CD4-positive, alpha-beta T cell treated with Interleukin-10 for 1 hour (primary cell): Measurements from ENCODE around the gene DPH3.

ENCODE experiments used
- DNase-seq: peaks from one replicate; pipeline ENCODE4 v3.0.0-alpha.2; 2020

The DPH3 gene

DNA sequence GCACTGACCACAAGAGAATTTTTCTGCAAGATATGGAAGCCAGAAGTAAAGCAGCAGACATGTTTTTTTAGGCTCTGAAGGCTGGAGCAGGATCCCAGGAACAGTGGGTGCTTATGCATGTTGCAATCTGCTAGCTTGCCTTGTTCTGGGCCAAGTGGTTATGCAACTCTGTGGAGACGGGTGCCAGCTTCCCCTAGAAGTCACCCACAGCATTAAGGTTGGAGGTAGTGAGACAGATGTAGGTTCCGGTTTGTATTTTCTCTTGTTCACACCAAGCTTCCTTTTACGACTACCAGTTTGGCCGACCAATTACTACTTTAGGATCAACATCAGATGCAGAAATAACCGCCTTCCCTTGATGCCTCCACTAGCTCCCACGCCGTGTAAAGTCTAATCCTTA, 11.1 kb downstream of the DPH3 start:
- DNase-seq, result no peak

DNA sequence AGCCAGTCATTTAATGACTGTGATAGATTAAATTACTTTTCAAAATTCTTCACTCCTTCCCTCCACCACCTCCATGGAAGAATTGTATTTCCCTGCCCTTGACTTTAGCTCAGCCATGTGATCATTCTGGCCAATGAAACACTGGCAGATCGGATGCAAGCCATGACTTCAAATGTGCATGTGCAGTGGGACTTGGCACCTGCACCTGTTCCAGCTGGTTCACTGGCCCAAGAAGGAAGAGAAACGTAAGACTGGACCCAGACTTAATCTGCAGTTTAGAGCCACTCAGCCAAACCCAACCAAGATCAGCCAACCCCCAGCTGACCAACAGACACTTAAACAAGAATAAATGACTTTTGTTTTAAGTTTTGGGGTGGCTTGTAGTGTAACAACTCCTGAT, 11.8 kb downstream of the DPH3 start:
- no peak for DNase-seq

DNA sequence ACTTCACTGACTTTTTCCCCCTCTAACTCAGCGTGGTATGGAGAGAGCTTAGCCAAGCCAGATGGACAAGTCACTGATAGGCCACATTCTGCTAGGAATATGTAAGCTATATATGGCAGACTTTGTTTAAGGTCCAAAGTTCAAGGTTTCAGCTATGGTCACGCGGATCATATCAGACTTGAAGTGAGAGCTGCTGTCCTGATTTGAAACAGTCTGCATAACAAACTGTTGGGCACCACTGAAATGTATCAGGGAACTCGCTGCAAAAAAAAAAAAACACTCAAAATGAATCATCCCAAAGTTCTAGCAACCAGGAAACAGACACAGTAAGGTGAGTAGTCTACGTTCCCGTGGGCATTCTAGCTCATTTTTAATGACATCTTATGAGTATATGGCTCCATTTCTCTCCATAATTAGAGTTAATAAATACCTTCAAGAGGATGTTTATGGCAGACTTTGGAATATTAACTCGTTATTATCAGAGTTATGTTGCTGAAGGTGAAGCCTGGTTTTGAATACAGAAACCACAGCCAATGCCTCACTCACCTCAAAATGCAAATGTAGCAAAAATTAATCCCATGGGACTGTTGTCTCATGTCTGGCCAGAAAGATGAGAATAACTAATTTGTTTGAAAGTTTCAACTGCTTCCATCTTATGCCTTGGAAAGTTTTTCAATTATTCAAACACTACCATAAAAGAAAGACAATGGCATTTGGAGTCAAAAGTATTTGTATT, 12.3 kb downstream of the DPH3 start:
- DNase-seq, result no peak

DNA sequence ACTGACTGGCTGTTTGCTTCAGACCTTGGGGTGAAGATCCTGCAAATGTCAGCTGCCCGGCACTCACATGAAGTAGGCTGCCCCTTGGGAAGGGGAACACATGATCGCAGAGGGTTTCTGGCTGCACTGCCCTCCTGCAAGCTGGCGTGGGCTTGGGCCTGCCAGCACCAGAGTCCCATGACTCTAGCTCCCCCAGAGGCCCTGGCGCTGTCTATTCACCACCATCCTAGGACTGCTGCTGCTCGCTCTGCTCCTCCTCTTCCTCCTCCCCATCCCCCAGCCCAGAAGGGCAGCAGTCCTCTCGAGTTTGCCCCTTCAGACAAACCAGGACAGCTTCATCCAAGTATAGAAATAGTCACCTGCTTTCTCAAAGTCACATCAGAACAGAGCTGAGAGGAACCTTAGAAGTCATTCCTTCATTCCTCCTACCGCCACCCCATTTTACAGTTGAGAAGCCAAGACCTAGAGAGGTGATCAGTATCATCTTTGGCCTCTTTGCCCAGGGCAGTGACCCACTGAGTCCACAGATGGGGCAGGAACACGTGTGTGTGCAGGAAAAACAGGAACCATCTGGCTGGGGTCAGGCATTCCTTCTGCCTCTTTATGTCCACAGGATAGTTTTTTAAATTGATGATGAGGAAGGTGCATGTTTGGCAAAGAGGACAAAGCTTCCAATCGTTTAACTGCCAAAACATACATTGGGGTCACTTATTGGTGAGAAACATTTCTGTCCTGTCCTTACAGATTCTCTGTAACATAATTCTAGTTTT, 13.2 kb downstream of the DPH3 start:
- DNase-seq, result no peak

DNA sequence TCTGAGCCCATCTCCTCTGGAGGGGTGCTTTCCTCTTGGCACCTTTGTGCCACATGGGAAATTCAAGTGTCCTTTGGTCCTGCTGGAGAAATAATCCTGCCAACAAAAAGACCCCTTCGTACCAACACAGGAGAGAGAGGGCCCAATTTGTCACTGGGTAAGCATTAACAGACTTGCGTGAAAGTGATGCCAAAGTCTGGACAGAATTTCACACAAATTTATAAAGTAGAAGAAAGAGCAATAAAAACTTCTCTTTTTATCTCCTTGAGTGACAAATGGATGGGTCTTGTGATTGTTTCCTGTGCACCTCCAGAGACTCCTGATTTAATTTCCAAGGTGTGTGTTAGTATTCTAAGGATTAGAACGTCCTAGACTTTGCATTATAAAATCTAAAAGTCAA, 14.9 kb downstream of the DPH3 start:
- DNase-seq, result no peak

DNA sequence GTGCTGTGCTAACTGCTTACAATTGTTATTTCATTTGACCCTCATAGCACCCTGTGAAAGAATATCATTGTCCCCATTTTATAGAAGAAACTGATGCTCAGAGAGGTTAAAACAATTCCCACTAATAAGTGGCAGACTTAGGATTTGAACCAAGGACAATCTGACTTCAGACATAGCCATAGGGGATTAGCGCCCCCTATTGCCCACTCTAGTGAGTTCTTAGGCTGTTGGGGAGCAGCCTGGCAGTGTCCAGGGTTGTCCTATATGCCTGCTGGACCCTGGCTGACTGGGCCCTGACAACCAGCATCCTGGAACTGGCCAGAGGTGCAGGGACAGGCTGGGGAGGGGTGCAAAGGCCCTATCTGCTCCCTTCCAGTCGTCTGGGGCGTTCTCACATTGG, 15.4 kb downstream of the DPH3 start:
- DNase-seq, result no peak

DNA sequence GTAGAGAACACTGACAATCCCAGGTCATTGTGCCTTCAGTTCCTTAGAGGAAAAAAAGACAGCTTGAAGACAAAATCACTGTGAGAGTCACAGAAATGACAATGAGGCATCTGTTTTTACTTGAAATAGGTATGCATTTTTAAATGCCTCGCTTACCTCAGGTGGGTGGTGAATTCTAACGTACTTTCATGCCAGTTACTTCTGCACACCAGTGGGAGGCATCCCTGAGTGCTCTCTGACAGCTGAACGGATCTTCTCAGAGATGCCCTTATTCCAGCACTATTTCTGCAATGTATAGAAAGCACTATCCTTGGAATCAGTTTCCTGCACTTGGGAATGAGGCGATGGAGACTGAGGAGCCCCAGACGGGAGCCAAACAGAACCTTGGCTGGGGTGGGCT, 16.2 kb downstream of the DPH3 start:
- DNase-seq, result no peak

DNA sequence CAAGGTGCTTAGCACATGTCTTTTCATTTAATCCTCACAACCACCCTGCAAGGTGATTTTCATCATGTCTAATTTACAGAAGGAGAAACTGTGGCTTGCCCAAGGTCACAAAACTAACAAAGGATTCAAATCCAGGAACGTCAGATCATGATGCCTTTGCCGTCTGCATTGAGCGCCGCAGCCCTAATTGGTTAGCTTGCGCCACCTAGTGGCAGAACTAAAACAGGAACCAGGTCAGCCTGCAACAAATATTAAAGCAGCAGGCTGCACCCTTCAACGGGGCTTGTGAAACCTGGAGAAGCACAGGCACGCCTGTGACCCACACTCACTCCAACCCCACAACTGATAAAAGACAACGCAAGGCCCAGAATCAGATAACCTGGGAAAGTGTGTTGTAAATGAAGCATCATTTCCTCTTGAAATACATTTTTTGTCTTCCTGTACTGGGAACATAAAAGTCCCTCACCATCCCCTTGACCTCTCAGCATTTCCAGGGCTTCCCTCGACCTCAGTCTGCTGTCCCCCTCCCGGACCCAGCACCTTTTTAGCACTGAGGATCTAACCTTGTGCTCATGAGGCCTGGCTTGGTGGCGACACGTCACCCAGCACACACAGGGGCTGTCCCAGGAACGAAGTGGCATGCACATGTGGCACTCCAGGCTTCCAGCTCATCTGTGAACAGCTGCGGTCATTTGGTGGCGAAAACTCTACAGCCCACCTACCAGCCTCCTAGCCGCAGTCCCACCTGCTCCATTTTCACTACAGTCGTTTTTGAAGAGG, 17.3 kb downstream of the DPH3 start:
- peak; percentile 82 for DNase-seq

DNA sequence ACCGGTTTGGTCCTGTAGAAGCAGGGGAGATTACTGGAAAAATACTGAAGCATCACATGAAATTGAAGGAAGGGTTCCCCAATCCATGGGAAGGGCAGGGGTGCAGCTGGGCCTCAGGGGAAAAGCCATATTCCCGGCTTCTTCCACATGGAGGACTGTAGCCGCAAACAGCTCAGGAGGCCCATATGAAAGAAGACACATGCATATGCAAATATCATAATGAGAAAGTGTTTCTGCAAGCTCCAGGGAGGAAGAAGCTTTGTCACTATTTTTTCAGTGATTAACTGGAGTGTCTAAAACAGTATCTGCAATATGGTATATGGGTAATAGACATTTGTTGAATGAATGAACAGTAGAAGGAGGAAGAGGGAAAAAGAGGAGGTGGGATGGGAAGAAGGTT, 19.1 kb downstream of the DPH3 start:
- no peak for DNase-seq

DNA sequence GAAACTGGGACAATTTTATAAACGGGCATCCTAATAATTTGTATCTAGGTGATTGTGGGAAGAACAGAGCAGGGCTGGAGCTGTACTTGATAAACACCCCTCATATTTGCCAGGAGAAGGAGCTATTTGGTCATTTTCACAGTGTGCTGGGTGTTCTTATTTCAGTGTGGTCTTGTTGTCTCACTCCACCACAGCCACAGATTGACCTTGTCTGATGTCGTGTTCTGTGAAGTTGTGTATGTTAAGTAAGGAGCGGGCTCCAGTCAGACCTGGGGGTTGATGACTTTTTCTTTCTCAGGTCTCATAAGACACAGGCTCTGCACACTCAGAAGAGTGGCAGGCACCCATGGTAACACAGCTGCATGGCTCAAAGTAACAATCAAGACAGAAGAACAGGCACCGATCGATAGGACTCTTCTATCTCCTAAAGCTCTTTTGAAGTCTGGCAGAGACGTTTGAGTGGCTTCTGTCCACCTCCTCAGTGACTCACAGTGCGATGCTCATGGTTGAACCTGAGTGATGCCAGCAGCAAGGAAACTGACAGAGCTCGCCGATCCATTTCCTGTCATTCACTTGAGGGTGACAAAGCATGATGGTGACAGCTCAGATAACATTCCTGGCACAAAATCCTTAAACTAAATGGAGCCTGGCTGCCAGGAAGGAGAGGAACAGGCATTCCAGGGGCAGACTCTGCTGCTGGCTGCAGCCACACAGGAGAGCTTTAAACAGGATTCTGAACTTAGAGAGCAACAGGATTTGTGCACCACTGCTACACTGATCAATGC, 20.8 kb downstream of the DPH3 start:
- DNase-seq, result no peak

DNA sequence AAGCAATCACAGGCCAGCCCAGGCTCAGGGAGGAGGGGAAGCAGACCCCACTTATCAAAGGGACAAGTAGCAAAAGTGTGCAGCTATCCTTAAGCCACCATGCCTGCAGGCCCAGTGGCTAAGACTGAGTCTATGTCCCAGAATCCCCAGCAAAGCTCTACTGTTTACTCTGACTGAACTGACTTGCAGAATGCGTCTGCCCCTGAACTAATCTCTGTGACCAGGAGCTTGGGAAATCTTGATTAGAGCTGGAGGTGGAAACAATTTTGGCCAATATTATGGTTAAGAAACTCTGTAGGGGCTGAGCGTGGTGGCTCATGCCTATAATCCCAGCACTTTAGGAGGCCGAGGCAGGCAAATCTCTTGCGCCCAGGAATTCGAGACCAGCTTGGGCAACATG, 22.6 kb downstream of the DPH3 start:
- DNase-seq, result no peak

DNA sequence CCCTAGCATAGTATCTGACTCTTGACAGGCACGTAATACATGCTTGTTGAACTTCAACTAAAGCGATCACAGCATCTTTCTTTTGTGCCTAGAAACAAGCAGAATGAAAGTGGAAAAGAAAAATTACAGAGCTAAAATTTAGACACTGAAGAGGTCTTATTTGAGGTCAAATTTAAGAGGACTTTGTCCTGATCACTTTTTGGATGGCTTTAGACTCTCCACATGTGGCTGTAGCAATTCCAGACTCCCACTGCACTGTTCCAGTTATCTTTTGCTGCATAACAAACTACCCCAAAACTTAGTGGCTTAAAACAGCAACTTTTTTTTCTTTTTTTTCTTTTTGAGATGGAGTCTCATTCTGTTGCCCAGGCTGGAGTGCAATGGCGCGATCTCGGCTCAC, 23.5 kb downstream of the DPH3 start:
- DNase-seq, result no peak

DNA sequence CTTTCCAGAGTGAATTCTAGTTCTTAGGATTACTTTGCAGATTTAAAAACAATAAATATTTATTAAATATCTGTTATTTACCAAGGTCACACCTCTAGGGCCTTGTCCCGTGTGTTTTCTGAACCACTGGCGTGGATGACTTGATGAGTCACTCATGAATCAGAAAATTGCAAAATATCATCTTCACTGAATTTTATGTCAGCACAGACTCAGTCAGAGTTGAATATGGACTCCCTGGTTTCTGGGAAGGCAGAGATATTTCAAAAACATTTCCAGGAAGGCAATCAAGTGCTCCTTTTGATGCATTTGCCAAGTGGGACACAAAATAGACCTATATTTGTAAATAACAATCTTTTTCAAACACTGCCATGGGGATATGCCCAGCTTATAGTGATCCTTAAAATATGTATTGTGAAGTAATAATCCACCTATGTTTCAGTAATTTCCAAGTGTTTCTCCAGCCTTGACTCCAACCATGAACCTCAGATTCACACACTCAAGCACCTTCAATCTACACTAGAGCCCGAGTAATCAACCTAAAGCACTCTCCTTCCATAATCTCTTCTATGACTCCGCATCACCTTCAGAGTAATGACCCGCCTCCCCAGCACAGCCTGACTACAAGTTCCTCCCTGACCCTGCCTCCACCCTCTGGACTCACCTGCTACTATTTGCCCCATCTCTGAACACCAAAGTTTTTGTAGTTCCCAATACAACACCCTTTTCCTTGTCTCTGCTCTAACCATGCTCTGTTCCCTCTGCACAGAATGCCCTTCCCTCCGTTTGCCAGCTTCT, 24.3 kb downstream of the DPH3 start:
- DNase-seq, result no peak

DNA sequence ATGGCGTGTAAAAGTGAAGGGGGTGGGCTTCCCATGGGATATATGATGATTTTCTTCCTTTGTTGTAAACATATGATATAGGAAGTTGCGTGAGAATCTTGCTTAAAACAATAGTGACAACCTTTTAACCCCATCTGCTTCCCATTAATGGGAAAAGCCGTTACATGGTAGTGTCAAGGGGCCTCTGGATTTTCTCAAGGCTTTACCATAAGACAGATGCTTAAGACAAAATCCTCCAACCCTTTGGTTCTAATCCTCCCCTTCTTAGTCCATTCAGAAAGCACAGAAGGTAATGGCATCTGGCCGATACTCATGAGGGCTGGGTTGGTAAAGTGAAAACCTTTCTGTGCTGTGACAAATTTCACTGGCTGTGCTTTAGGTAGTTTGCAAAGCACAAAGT, 25.0 kb downstream of the DPH3 start:
- no peak for DNase-seq

DNA sequence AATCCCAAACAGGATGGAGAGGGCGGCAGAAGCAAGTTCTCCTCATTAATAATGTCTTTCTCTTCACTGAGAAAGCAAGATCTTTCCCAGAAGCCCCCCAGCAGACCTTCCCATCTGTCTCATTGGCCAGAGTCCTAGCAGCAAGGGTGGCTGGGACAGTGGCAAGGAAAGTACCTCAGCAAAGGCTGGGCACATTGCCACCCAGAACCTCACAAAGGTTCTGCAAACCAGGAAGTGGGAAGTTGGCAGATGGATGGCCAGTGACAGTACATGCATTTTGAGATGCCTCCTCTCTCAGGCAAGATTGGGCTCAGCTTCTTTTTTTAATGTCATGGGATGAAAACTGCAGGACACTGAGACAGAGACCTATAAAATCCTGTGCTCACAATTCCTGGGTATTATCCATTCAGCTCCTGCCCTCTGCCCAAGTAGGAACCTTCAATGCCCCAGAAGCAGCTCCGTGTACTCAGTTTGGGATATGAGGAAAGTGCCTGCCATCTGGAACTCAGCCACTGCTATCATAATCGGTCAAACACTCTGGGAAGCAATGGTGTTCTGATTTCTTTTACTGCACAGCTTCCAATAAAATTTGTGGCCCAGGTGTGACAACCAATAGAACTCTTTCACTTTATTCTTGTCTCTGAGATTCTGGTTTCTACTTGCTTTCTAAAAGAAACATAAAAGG, 25.5 kb downstream of the DPH3 start:
- no peak for DNase-seq

DNA sequence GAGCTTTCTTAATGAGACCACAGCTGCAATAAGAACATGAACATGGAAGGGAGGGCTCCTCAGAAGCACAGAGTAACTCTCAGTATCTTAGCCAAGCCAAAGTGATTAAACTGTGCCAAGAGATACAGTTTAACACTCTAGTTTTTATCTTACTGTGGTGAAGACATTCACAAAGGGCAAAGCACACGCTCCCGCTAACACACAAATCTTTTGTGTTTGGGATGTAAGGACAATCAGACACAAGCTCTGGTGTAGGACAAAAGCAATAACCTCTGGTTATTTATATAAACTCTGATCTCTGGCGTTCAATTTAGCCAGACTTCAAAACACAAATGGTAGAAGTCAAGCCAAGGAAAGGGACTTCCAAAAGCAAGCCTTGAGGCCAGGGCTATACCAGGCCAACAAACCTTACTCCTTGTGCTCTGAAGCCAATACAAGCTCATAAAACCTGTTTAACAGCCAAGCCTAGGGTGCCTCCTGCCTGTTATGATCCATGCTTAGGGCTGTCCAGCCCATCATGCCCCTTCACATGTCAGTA, 27.8 kb downstream of the DPH3 start:
- no peak for DNase-seq

DNA sequence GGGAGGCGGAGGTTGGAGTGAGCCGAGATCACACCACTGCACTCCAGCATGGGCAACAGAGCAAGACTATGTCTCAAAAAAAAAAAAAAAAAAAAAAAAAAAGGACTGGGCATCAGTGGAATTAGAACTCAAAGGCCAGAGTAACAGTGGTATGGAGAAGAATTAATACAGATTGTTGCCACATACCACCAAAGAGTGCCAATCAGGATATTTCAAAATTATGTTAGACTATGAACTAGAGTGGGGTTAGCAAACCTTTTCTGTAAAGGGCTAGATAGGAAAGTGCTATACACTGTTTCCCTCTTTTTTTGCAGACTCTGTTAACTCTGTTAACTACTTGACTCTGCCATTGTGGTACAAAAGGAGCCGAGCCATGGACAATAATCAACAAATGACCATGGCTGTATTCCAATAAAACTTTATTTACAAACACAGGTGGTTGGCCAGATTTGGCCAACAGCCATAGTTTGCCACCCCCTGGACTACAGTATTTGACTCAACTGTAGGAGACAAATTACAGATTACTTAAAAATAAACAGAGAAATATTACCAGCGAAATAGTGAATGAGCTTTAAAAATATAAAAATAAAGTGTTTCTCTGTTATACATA, 28.6 kb downstream of the DPH3 start:
- no peak for DNase-seq

DNA sequence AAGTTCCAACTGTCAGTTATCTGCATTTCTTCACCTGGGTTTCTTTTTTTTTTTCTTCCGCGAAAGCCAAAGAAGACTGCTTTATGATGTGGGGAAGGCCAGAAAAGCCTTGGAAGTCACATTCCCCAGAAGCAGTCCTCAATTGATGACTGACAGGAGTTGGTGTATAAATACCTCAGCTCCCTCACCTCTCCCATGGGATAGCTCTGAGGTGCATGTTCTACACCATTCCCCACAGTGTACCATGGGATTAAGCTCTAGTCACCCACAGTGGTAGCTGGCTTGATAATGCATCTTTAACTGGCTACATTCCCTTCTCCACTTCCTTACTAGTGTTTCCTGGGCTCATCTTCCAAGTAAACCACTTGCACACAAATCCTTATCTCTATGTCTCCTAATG, 30.5 kb downstream of the DPH3 start:
- DNase-seq, result no peak

DNA sequence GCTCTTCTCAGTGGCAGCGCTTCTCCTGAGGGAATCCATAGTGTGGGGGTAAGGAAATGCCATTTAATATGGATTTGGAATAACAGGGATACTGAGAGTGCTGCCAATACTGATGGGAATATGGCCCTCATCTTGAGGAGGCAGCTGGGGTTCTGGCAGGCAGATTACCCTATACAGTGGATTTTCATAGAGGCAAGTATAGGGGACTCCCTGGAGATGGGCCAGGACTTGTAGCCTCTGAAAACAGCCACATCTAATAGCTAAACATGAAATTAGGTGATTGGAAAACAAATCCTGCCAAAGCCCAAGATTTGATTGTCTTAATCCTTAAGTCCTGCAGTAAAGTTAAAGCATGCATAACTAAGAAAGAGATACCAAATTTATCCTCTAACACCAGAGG, 30.9 kb downstream of the DPH3 start:
- no peak for DNase-seq

DNA sequence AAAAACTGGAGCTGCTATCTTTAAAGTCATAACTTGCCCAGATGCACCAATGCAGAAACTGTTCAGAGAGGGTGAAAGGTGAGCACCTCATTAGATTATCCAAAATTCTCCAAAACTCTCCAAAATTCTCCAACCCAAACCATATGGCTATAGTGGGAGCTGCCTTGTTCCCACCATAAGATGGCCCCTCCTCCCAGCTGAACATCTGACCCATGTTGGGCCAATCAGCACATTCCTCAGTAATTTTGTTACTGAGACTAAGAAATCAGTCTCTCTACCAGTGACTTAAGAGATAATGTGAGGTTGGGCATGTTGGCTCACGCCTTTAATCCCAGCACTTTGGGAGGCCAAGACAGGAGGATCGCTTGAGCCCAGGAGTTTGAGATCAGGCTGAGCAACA, 32.8 kb downstream of the DPH3 start:
- DNase-seq, result no peak

DNA sequence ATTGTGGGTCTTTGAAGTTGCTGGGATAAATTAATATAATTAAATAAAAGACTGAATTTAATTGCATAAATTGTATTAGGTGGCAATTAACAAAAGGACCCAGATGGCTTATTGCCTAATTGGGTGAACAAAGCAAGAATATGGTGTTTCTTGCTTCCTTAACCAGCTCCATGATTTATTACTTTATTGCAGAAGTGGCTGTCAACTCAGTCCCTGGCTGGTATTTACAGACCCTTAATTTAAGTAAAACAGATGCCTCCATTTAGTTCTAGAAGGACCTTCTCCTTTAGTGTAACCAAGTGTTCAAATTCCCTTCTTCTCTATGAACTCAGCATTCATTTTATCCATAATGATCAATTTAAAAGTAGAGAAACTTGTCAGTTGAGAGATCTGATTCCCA, 35.1 kb downstream of the DPH3 start:
- DNase-seq, result no peak
